GM19372 (cell line): ENCODE data around the gene RNLS.
"Not testable (repeated sequence)": the region's sequence is repeated elsewhere in the genome, so short reads cannot be mapped to it uniquely, and the experiment has no call there.

Experiments used
- ATAC-seq: cut with Tn5 transposase; IDR thresholded peaks from one replicate; pipeline ENCODE4 v1.9.1; 2021; ENCODE audit warnings: mild to moderate bottlenecking, low read depth, moderate library complexity; ENCODE audit not compliant: unreplicated experiment

Gene RNLS

GRCh38 chr10:88361995-88362807 lies 220.9 kb downstream of the RNLS start:
- ATAC-seq, result no peak

DNA sequence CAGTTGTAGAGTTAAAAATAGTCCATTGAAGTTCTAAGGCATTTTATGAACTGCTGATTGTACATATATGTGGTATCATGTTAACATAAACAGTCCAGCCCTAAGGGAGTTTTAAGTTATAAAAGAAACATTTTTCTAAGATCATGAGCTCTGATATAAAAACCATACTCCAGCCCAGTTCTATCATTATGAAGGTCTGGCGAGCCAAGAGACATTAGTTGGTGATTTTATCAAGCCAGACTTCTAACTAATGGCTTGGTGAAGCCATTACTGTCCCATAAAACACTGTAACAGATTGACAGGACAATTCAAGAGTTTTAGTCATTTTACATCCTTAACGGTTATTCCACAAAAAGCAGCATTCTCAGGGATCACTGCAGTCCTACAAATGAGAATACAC lies 221.6 kb downstream of the RNLS start:
- ATAC-seq, result no peak

GRCh38 chr10:88355750-88356149 lies 227.4 kb downstream of the RNLS start:
- not testable (repeated sequence) for ATAC-seq

GRCh38 chr10:88347597-88348304 lies 235.4 kb downstream of the RNLS start:
- no peak for ATAC-seq

DNA sequence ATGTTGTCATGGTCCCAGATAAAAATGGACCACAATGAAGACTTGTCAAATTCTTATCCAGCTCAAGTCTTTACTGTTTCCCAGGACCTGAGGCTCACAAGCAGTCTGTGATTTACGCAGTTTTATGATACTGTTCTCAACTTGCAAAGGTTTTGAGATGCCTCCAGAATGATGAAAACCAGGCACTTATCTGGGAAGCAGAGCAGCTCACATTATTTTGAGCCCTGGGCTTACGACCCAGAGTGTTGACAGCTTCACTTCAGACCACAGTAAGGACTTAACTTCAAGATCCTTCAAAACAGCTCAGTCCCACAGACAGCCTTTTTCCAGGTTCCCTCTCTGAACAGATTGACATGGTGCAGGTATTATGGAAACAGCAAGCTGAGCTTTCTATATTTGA lies 236.1 kb downstream of the RNLS start:
- no peak for ATAC-seq

DNA sequence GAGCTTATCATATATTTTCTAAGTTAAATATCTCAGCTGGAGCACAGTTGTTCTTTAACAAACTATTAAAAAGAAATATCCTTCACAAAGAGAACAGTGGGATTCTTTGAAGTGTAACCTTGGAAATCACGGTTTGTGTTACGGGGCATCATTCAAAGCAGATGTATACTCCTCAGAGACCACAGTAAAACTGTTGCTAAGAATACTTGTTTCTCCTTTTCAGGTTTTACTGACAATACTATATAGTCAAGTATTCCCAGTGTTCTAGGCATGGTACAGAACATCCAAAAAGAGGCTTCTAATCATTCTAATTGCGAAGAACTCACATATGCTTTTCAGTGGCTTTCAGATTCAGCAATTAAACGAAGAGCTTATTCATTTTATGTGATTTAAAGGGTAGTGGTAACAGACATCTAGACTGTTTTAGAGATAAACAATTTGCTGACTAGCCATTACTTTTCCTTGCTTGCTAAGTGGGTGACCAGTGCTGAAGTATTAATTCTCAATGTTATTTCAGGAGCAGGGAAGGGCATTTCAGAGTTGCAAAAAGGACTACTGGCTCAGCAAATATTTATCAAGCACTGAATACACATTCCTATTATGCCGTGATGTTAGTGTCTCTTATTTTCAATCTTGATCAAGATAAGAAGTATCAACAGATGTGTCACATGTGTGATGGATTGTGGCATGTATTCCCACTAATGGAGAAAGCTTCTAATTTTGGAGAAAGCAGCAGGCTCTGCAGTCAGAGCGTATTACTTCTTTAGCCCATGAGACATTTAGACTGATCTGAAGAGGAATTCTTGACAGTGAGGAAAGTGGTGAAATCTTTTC lies 236.8 kb downstream of the RNLS start:
- ATAC-seq, result no peak

DNA sequence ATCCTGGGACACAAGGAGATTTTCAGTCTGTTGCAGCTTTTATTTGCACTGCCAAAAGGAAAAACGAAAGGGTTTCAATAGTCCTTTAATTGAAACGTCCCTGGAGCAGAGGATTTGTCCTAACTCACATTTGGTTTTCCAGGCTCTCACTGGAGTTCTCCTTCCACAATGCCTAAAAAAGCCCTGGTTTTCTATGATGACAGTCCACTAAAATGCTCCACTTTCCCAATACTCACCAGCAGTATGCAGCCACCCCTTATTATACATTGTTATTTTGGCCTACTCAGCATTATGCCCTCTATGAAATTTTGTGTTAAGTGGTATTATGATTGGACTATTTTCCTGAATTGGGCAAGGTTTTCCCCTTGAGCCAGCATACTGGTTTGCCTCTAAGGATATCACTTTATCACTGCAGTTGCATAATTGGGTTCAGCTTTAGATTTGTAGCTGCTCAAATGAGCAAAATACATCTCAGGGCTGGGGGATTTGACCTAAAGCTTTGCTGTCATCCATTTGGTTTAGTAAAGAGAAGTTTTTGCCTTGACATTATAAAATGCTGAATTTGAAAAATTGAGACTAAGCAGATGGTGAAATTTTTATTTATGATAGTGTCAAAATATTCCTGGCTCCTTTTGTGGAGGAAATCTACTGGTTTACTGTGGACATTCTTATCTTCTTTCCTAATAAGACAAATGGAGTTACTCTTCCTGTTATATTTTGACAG lies 239.2 kb downstream of the RNLS start:
- no peak for ATAC-seq

GRCh38 chr10:88342733-88343310 lies 240.3 kb downstream of the RNLS start:
- no peak for ATAC-seq

- no peak for ATAC-seq
Measured at GRCh38 chr10:88337134-88337533, 246.0 kb downstream of the RNLS start.

- no peak for ATAC-seq
Measured at GRCh38 chr10:88336334-88336733, 246.8 kb downstream of the RNLS start.

DNA sequence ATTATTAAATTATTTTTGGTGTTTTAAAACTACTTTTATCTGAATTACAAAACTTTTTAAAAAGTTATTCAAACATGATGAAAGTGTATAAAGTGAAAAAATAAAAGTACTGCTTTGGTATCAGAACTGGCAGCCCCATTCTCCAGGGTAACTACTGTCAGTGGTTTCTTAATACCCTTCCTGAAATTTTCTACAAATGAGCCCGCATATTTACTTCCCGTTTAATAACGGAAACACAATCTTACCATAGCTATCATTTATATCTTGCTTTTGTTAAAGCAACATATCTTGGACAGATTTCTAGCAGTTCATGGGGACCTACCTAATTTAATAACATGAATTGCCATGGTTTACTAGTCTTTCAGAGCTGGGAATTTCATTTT lies 249.9 kb downstream of the RNLS start:
- ATAC-seq, result no peak

GRCh38 chr10:88332503-88333247 lies 250.4 kb downstream of the RNLS start:
- no peak for ATAC-seq

DNA sequence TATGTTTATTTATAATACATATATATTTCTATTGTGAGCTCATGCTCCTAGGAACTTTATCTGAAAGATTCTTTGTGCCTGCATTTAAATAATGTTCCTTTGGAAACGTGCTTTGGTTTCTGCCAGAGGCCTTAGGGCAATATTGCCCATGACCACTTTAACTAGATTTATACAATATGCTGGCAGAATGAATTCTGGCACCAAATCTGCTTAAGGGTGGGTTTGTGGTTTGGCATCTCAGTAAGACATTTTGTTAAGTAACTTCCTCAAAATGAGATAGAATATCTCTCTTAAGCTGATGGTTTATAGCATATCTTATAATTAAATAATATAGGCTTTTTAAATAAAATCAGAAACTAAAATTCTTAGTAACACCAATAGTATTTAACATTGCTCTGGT lies 252.9 kb downstream of the RNLS start:
- no peak for ATAC-seq

DNA sequence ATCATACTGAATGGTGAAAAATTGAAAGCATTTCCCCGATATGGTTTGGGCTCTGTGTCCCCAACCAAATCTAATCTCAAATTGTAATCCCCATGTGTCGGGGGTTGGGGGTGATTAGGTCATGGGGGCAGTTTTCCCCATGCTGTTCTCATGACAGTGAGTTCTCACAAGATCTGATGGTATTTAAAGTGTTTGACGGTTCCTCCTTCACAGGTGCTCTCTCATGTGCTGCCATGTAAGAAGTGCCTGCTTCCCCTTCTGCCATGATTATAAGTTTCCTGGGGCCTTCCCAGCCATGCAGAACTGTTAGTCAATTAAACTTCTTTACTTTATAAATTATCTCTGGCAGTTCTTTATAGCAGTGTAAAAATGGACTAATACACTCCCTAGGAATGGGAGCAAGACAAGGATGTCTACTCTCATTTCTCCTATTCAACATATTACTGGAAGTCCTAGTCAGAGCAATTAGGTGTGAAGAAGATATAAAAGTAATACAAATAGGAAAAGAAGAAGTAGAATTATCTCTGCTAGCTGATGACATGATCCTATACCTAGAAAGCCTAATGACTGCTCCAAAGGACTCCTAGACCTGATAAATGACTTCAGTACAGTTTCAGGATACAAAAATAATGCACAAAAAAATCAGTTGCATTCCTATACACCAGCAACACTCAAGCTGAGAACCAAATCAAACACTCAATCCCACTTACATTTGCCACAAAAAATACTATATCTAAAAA lies 260.6 kb downstream of the RNLS start:
- no peak for ATAC-seq

DNA sequence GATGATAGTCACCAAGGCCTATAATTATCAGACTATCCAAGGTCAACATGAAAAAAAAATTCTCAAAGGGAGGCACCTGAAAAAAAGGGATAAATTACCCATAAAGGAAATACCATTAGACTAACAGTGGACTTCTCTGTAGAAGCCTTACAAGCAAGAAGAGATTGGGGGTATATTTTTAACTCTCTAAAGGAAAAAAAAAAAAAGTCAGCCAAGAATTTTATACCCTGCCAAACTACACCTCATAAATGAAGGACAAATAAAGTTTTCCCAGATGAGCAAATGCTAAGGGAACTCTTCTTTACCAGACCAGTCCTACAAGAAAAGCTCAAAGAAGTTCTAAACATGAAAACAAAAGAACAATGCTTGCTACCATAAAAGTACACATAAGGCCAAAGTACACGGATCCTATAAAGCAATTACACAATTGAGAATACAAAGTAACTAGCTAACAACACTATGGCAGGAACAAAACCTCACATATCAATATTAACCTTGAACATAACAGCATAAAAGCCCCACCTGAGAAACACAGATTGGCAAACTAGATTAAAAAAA lies 263.1 kb downstream of the RNLS start:
- no peak for ATAC-seq

- no peak for ATAC-seq
Measured at GRCh38 chr10:88318803-88319202, 264.3 kb downstream of the RNLS start.

DNA sequence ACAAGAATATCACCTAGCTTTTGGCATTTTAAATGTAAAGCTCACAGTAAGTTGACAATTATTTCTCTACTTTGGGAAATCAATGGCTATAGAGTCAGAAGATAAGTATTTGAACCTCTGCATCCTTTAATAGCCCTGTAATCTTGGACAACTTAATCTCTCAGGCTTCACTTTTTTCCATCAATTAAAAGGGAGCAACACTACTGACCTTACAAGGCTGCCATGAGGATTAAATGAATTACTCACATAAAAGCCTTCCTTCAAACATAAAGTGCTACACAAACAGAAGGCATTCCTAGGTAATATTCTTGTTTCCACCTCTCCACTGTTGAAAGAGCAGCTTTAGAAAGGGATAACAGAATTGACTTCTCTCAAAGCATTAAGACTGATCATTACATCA lies 266.0 kb downstream of the RNLS start:
- no peak for ATAC-seq

- ATAC-seq, result no peak
Measured at GRCh38 chr10:88316292-88316861, 266.7 kb downstream of the RNLS start.
